D341Med (cell line): ENCODE data around the gene MAN2B1.
"Not testable (repeated sequence)": the region's sequence is repeated elsewhere in the genome, so short reads cannot be mapped to it uniquely, and the experiment has no call there.

Source experiments
- DNase-seq: peaks from one replicate; pipeline ENCODE4 v3.0.0; 2012; ENCODE audit warnings: low spot score

Gene MAN2B1

DNA sequence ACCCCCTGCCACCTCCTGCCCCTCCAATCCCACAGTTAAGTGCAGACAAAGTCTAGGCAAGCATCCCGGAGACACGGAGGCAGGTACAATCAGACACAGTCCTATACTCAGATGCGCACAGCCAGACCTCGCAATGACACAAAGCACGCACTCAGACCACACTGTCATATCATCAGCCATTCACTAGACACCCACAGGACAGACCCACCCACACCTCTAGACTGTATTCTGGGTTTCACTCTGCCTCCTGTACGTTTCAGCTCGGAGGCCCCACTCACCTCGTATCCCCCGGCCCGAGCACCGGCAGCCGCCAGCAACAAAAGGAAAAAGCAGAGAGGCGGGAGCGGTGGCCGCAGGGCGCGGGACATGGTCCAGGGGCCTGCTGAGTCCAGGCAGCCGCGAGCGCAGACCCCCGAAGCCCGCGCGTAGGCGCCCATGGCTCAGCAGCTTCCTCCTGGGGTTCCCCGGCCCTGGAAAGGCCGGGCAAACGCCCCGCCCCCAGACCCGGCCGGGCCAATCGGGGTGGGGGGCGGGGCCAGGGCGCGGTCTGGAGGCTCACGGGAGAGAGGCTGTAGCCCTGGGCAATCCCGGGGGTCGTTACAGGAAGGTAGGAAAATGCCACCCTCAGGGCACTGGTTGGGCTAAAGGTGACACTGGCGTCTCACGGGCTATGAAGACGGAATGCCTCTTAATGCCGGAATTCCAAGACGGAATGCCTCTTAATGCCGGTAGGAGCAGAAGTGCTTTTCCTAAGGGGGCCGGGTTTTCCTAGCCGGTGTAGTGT, at the start of gene MAN2B1, which contains the start of gene WDR83:
TSS of gene MAN2B1 (minus strand) at position 478 of the 784 bp plus-strand sequence. CDS start at position 437, 41 bp downstream.
TSS of gene WDR83 (plus strand) at position 543 of the 784 bp plus-strand sequence. CDS start 2,984 bp downstream, outside the sequence.
- peak; percentile 97 for DNase-seq

DNA sequence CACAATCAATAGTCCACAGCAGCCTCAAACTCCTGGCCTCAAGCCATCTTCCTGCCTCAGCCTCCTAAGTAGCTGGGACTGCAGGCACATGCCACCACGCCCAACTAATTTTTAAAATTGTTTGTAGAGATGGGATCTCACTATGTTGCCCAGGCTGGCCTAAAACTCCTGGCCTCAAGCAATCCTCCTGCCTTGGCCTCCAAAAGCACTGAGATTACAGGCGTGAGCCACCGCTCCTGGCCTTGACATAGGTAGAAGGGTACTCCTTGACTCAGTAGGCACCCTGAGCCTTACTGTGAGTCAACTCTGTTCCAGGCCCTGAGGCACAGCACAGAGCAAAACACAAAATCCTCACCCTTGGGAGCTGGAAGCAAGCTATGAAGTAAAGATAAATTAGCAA, 49.4 kb upstream of the MAN2B1 start:
- no peak for DNase-seq

DNA sequence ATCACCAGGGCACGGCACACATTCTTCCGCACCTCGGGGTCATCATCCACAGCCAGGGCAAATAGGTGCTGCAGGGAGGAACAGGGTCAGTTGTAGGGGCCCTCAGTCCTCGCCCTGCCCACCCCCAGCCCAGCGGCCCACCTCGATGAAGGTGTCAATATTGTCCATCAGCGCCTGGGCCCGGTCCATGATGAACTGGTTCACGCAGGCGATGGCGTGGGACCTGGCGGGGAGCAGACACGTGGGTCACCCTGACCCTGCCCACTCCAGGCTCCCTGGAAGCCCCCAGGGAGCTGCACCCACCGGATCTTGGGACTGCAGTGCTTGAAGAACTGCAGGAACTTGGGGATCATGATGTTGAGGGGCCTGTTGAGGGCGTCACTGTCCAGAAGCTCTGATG, 48.6 kb upstream of the MAN2B1 start:
- DNase-seq = no peak

DNA sequence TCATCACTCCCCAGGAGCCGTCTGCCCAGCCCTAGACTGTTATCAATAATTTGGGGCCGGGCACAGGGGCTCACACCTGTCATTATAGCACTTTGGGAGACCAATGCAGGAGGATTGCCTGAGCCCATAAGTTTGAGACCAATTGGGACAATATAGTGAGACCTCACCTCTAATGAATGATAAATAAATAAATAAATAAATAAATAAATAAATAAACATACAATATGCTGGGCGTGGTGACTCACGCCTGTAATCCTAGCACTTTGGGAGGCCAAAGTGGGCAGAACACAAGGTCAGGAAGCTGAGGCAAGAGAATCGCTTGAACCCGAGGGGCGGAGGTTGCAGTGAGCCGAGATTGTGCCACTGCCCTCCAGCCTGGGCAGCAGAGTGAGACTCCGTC, 46.8 kb upstream of the MAN2B1 start:
- DNase-seq = not testable (repeated sequence)

DNA sequence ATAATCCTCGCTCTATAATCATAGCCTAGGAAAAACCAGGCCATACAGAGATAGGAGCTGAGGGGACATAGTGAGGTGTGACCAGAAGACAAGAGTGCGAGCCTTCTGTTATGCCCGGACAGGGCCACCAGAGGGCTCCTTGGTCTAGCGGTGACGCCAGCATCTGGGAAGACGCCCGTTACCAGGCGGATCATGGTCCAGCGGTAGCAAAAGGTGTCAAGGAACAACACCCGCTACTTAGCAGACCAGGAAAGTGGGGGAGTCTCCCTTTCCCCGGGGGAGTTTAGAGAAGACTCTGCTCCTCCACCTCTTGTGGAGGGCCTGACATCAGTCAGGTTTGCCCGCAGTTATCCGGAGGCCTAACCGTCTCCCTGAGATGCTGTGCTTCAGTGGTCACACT, 45.5 kb upstream of the MAN2B1 start:
- not testable (repeated sequence) for DNase-seq

DNA sequence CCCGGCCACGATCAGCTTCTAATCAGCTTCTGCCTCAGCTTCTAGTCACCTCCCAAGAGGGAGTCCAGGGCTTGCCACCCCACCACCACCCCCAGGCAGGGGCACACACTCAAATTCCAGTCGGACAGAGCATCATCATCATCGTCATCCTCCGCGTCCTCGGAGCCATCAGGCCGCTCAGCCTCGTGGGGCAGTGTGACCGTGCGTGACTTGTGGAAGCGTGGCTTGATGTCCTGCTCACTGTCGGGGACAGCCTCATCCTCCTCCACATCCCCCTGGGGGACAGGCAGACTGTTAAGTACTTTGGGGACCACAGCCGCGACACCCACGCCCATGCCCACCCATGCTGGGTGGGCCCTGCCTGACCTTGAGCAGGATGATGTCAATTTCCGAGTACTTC, 44.6 kb upstream of the MAN2B1 start:
- DNase-seq = no peak

DNA sequence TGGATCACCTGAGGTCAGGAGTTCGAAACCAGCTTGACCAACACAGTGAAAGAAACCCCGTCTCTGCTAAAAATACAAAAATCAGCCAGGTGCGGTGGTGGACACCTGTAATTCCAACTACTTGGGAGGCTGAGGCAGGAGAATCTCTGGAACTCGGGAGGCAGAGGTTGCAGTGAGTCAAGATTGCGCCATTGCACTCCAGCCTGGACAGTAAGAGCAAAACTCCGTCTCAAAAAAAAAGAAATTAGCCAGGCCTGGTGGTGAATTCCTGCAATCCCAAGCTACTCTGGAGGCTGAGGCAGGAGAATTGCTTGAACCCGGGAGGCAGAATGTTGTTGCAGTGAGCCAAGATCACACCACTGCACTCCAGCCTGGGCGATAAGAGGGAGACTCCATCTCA, 42.1 kb upstream of the MAN2B1 start:
- DNase-seq = no peak

DNA sequence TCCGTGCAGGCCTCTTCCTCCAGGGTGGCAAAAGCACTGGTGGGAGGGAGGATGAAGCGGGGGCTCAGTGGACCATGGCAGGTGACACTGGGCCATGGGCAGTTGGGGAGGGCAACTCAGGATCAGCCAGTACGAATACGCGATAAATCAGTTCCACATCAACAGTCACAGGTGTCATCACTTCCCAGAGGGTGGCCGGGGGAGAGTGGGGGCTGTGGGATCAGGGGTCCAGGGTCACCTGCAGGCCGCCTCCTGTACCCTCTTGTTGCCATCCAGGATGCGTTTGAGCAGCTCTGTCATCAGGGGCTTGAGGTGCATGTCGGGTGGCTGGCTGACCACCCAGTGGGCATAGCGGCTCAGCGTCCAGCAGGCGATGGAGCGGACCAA, 39.8 kb upstream of the MAN2B1 start:
- no peak for DNase-seq

DNA sequence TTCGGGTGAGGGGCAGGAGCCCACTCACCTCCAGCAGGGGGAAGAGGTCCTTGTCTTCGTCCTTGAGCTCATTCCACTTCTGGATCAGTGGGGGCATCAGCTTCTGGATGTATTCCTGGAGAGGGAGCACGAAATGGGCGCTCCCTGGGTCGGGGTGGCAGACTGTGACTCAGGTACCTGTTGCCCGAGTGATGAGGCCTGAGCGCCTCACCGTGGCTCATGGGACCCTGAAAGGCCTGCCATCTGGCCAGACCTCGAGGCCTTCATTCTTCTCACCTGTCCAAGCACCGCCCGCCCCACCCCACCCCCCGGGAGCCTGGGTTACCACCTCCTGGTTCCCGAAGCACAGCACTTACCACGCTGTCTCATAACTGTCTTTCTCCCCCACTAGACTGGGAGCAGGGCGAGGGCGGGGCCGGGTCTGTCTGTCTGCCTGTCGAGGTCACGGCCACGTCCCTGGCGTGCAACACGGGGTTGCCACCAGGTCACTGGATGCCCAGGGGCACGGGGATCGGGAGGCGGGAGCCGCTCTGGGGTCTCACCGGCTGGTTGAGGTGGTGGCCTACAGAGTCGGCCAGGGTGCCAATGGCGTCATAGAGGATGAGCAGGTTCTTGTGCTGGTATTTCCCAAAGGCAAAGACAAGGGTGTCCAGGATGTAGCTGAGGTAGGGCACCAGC, 39.3 kb upstream of the MAN2B1 start:
- DNase-seq = no peak

DNA sequence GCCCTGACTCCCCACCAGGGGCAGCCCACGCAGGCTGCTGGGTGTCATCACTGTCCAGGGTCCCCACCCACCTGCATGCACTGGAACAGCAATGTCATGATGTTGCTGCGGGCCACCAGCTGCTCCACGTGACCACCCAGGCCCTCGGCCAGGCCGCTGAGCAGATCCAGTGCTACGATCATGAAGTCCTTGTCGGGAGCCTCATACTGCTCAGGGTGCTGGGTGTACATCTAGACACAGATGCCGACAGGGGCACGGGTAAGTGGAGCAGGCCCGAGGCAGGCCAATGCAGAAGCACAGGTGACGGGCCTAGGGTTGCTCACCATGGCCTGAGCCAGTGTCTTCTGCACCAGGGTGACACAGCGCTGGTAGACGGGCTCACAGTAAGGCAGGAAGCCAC, 38.6 kb upstream of the MAN2B1 start:
- DNase-seq = no peak

DNA sequence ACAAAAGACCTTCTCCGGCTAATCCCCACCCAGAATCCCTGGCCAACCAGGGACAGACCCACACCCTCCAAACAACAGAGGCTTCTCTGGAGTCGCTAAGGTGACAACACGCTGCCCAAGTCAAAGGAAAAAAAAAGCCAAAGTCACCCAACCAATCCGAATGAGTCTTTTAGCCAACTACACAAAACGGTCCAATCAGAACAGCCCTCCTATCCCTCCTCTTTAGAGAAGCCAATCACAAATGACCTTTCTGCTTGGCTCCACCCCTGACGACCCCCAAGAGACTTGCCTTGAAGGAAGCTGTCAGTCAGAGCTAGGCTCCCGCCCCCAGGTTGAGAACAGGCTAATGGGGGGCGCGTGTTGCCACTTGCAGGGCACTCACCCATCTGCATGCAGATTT, 36.5 kb upstream of the MAN2B1 start:
- peak; percentile 79 for DNase-seq

DNA sequence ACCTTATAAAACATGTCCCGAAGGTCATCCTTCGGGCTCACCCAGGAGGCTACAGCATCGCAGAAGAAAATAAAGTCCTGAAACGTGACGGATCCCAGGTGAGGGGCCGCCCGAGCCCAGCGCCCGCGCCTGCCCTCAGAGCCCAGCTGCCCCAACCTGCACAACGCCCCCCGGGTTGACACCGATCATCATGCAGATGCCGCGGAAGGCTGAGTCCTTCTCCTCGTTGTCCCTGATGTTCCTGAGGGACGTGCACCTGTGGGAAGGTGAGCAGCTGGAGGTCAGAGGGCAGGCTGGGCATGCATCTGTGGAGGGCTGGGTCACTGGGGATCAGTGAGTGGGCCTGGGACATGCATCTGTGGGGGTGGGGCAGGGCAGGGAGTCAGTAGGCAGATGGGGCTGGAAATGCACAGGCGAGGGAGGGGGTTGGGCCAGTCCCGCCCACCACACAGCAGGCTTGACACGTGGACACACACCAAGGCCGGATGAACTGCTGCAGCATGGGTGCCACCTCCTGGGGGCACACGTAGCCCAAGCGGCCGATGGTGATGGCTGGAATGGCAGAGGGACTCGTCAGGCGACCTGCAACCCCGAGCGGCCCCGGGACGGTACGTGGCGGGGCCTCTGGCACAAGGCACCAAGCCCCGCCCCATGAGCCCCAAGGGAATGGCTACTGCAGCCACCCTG, 35.2 kb upstream of the MAN2B1 start:
- DNase-seq = no peak

DNA sequence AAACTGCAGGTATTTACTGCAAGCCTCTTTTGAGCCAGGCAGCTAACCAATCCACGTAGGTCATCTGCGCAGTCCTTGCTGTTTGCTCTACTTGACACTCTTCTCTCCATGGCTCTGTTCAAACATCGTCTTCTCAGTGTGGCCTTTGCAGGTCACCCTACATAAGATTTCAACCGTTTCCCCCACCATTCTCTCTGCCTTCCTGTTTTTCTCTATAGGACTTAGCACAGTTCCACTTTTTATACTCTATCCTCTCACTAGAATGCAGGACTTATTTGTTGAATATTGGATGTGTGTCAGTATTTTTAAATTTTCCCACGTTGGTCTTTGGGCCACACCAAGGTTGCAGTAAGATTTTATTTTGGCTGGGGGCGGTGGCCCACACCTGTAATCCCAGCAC, 31.6 kb upstream of the MAN2B1 start:
- no peak for DNase-seq

DNA sequence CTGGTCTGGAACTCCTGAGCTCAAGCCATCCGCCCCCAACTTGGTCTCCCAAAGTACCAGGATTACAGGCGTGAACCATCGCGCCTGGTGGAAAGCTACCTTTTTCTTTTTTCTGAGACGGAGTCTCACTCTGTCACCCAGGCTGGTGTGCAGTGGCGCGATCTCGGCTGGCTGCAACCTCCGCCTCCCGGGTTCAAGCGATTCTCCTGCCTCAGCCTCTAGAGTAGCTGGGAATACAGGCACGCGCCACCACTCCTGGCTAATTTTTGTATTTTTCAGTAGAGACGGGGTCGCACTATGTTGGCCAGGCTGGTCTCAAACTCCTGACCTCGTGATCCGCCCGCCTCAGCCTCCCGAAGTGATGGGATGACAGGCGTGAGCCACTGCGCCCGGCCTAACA, 30.9 kb upstream of the MAN2B1 start:
- not testable (repeated sequence) for DNase-seq

DNA sequence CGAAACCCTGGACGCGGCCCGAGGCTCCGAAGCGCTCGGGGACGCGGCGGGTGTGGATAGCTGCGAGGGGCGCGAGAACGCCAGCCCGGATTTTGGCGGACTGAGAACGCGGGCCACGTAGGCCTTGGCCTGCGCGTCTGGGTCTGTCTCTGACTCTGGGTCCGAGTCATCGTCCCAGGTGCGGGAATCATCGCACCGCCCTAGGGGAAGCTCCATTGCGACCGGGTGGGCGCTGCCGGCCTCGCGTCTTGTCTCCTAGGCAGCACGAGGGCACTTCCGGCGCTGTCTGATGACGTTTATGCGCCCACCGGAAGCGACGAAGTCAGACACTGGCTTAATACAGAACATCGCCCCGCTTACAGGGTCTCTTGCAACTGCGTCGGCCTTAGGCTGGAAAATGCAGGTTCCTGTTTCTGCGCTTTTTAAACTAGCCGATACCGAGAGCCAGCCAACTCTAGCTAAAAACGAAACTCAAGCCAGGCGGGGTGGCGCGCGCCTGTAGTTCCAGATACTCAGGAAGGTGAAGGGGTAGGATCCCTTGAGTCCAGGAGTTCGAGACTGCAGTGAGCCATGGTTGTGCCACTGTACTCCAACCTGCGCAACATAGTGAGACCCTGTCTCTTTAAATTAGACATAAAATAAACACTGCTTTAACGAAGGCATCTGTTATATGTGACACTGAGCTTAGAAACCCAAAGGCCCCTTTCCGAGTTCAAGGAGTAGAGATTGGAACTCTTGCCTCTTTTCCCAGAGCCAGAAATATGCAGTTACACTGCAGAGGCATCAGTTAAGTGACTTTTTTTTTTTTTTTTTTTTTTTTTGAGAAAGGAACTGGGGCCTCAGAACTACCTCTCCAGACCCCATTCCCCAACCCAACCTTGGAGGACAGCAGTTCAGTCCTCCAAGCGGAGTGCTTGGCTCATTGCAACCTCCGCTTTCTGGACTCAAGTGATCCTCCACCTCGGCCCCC, 30.1 kb upstream of the MAN2B1 start, which contains the start of gene FBXW9:
TSS of gene FBXW9 (minus strand) at position 266 of the 970 bp plus-strand sequence. CDS start at position 216, 50 bp downstream.
- DNase-seq = peak; percentile 96

DNA sequence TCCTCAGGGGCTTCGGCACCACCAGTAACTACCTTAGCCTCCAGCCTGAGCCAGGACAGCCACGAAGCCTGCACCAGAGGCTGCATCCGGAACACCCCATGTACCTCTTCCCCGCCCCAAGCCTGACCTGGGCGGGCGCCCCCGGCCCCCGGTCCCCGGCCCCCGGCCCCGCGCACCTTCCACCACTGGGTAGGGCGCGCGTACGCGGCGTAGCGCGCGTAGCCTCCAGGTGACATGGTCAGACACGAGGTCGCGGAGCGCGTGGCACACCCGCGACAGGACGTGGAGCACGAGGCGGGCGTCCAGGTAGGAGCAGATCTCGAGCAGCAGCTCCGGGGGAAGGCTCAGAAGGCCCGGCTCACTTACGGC, 29.4 kb upstream of the MAN2B1 start:
- DNase-seq = no peak

DNA sequence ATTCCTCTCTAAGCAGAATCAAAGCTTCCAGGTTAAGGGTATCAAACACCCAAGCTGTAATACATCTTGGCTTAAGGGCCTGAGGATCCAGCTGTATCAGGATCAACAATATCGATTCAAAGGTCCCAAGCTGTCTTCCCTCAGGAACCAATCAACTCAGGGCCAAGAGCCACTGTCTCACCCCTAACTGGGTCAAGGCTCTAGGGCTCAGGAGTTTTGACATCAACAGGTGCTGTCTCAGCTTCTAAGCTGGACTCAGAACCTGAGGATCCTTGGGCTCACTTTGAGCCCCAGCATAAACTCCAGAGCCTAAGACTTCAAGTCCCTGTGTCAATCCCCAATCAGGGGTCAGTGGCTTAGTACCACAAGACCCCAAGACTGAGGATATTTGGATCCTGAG, 29.0 kb upstream of the MAN2B1 start:
- no peak for DNase-seq

DNA sequence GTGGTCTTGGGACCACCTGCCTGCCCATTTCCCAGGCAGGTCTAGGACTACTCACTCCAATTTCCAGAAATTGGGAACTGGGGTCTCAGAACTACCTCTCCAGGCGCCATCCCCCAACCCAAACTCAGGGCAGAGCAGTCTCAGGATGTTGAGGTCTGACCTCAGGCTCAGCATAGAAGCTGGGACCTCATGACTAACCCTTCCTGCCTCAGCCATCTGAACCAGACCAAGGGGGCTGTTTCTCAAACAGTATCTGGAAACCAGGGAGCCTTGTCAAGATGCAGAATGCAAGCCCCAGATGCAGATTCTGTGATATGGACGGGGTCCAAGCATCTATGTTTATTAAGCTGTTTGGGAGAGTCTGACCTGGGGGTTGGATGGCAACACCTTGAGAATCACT, 28.6 kb upstream of the MAN2B1 start:
- no peak for DNase-seq

DNA sequence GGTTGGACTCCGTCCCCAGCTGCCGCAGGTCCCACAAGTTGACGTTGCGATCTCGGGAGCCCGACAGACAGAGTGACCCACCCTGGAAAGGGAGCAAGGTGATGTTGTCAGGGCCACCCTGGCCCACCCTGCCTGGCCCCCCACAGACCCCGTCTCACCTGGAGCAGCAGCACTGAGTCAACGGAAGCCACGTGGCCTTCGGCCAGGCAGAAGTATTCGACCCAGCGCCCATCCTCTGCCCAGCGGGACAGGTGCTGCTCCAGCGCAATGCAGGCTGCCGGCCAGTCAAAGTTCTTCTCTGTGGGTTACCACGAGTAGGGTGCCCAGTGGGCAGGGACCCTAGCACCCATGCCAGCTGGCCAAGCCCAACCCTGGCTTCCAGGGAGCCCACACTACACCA, 28.1 kb upstream of the MAN2B1 start:
- no peak for DNase-seq

DNA sequence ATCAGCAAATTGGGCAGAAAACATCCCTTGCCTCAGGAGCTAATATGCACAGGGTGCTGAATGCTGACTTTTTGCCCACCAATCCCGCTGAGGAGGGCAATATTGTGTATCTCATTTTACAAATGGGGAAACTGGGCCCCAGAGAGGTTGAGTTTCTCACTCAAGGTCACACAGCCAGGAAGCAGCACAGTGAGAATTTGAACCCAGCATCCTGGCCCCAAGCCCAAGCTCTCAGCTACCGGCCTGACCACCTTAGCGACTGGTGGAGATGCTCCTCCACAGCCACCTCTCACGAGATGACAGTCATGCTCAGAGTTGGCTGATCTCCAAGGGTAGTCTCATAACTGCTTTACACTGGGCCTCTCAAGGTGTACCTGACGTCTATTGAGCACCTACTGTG, 26.4 kb upstream of the MAN2B1 start:
- no peak for DNase-seq

DNA sequence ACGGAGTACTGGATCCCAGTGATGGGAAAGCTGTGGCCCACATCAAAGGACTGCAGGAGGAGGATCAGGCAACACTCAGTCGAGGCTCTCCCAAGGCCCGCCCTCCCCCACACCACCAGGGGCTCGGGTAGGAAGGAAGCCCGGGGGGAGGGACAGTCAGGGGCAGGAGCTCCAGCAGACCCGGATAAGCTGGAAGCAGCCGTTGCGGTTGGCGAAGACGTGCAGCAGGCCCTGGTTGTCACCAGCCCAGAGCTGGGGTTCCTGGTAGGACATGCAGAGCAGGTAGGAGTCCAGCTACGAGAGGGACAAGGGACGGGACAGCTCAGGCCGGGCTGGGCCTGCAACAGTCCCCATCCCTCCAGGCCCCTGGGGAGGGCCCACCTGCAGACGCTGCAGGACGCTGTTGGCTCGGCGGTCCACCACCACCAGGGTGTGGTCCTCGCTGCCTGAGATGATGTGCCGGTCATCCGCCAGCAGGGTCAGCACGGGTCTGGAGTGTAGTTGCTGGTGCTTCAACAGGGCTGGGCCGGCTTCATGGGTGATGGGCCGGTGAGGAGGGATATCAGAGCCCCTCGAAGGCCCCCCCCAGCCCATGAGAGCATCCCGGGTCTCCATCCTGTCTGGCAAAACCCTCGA, 23.2 kb upstream of the MAN2B1 start:
- DNase-seq = no peak
